ENCODE results near the gene KLHL8.

Gene KLHL8

GRCh38 chr4:87141428-87141827 is 79.0 kb downstream of the KLHL8 start:
- H3K4me3 ChIP-seq (replicated peaks; ENCODE audit: insufficient read depth, low read length) = no peak overlapping the region
- H3K27ac ChIP-seq (replicated peaks) = no peak overlapping the region
- TF ChIP-seq CTCF (IDR thresholded peaks at IDR 0.05; ENCODE audit: insufficient read depth, low read length) (no peak), POLR2AphosphoS5 (IDR thresholded peaks at IDR 0.05; ENCODE audit: low read depth) (no peak), GABPA (IDR thresholded peaks at IDR 0.05; ENCODE audit: low read depth) (no peak), REST (IDR thresholded peaks at IDR 0.05; ENCODE audit: insufficient replicate concordance, low read depth) (no peak), SPI1 (IDR thresholded peaks at IDR 0.05; ENCODE audit: borderline replicate concordance, low read depth) (no peak)
- DNase-seq (ENCODE audit: low read depth in 1 of 2, low spot score in 1 of 2) = no peak
- H3K27me3 ChIP-seq (ENCODE audit: insufficient read depth, poor library complexity, severe bottlenecking) = no peaks in the 10 kb centered on the region

- H3K27me3 ChIP-seq (ENCODE audit: insufficient read depth, poor library complexity, severe bottlenecking) = no peaks in the 10 kb centered on the region
- TF ChIP-seq REST (IDR thresholded peaks at IDR 0.05; ENCODE audit: insufficient replicate concordance, low read depth) = no peak
- TF ChIP-seq CTCF (IDR thresholded peaks at IDR 0.05; ENCODE audit: insufficient read depth, low read length) = no peak
- no peak for TF ChIP-seq GABPA (IDR thresholded peaks at IDR 0.05; ENCODE audit: low read depth)
- no peak for TF ChIP-seq POLR2AphosphoS5 (IDR thresholded peaks at IDR 0.05; ENCODE audit: low read depth)
- no peak for TF ChIP-seq SPI1 (IDR thresholded peaks at IDR 0.05; ENCODE audit: borderline replicate concordance, low read depth)
- no peak overlapping the region for H3K27ac ChIP-seq (replicated peaks)
- no peak for DNase-seq (ENCODE audit: low read depth in 1 of 2, low spot score in 1 of 2)
- H3K4me3 ChIP-seq (replicated peaks; ENCODE audit: insufficient read depth, low read length) = no peak overlapping the region
Observed at GRCh38 chr4:87134122-87134521, 86.3 kb downstream of the KLHL8 start.

- no peak for DNase-seq (ENCODE audit: low read depth in 1 of 2, low spot score in 1 of 2)
- H3K27ac ChIP-seq (replicated peaks) = no peak overlapping the region
- H3K27me3 ChIP-seq (ENCODE audit: insufficient read depth, poor library complexity, severe bottlenecking) = no peaks in the 10 kb centered on the region
- no peak overlapping the region for H3K4me3 ChIP-seq (replicated peaks; ENCODE audit: insufficient read depth, low read length)
- no peak for TF ChIP-seq CTCF (IDR thresholded peaks at IDR 0.05; ENCODE audit: insufficient read depth, low read length)
- no peak for TF ChIP-seq SPI1 (IDR thresholded peaks at IDR 0.05; ENCODE audit: borderline replicate concordance, low read depth)
- no peak for TF ChIP-seq GABPA (IDR thresholded peaks at IDR 0.05; ENCODE audit: low read depth)
Observed at GRCh38 chr4:87133183-87133582, 87.2 kb downstream of the KLHL8 start.

GRCh38 chr4:87132035-87132434 is 88.4 kb downstream of the KLHL8 start:
- no peak for DNase-seq (ENCODE audit: low read depth in 1 of 2, low spot score in 1 of 2)
- Histone ChIP-seq H3K27me3 (ENCODE audit: insufficient read depth, poor library complexity, severe bottlenecking) (no peaks in the 10 kb centered on the region), H3K27ac (replicated peaks) (no peak overlapping the region), H3K4me3 (replicated peaks; ENCODE audit: insufficient read depth, low read length) (no peak overlapping the region)
- TF ChIP-seq CTCF (IDR thresholded peaks at IDR 0.05; ENCODE audit: insufficient read depth, low read length) (no peak), GABPA (IDR thresholded peaks at IDR 0.05; ENCODE audit: low read depth) (no peak)

Measured in HL-60 (cell line).